ENCODE measurements around the gene SMYD3.

GRCh38 chr1:246435421-246436041 is 71.5 kb downstream of the SMYD3 start:
- TF ChIP-seq REST (IDR thresholded peaks at IDR 0.05; ENCODE audit: insufficient read depth in 1 of 2, low read depth in 2 of 2, low read length in 2 of 2) (no peak), POLR2AphosphoS5 (IDR thresholded peaks at IDR 0.05; ENCODE audit: low read depth, low read length) (no peak)
